Heart left ventricle (tissue), 16 donors: ENCODE measurements around the gene CACNA1E. TPM values are rescaled to one million over a fixed set of nuclear protein-coding genes. Genes with fewer than 3 reads are reported as not detected.
A peak's percentile ranks its signal among the peaks of the same experiment; 100 is the strongest.
"Not testable (repeated sequence)": the region's sequence is repeated elsewhere in the genome, so short reads cannot be mapped to it uniquely, and the experiment has no call there.

Experiments used
- ATAC-seq, 4 donors: fragments of 200-7000 bp; cut with Tn5 transposase; one replicate each; pipeline ENCODE4 v1.9.1; 2020 to 2022; ENCODE audit warnings: moderate library complexity in 4 of 4, mild to moderate bottlenecking in 3 of 4, moderate number of reproducible peaks in 1 of 4
- DNase-seq, 5 donors: peaks; one replicate each; pipeline ENCODE4 v3.0.0-alpha.2; 2020
- H3K27ac ChIP-seq, 12 donors: fragments of 200-600 bp; sonication (generic) in 4 of 12; one replicate each; pipeline versions ENCODE4 v1.5.0 to v1.8.0; 2016 to 2022; ENCODE audit warnings: mild to moderate bottlenecking in 2 of 12
- H3K27me3 ChIP-seq, 9 donors: fragments of 200-600 bp; sonication (generic) in 2 of 9; one replicate each; pipeline versions ENCODE4 v1.5.1 to v1.8.0; 2016 to 2022; ENCODE audit warnings: mild to moderate bottlenecking in 3 of 9
- H3K36me3 ChIP-seq, 9 donors: fragments of 200-600 bp; sonication (generic) in 2 of 9; one replicate each; pipeline versions ENCODE4 v1.5.0 to v1.8.0; 2018 to 2022; ENCODE audit warnings: mild to moderate bottlenecking in 2 of 9
- H3K4me1 ChIP-seq, 12 donors: fragments of 200-600 bp; sonication (generic) in 4 of 12; one replicate each; pipeline versions ENCODE4 v1.5.0 to v1.8.0; 2016 to 2022; ENCODE audit warnings: mild to moderate bottlenecking in 3 of 12
- H3K4me3 ChIP-seq, 12 donors: fragments of 200-600 bp; sonication (generic) in 4 of 12; one replicate each; pipeline versions ENCODE4 v1.5.0 to v1.8.0; 2017 to 2022; ENCODE audit warnings: mild to moderate bottlenecking in 9 of 12, moderate library complexity in 4 of 12
- H3K9me3 ChIP-seq, 12 donors: fragments of 200-600 bp; sonication (generic) in 4 of 12; one replicate each; pipeline versions ENCODE4 v1.5.0 to v1.8.0; 2016 to 2022; ENCODE audit warnings: mild to moderate bottlenecking in 1 of 12
- POLR2A ChIP-seq, 2 donors: fragments of 450-650 bp; IDR thresholded peaks; one replicate each; pipeline ENCODE4 v1.6.1; 2017; ENCODE audit warnings: antibody characterized with exemption in 2 of 2, mild to moderate bottlenecking in 2 of 2, moderate library complexity in 2 of 2
- WGBS, 4 donors: extraction: QIAGEN DNeasy Blood & Tissue Kit in 2 of 4; methylation state at CpG; one replicate each; pipeline versions ENCODE4 v1.1.5 to v1.1.7; 2013 to 2018; 5-methylcytosine and 5-hydroxymethylcytosine counted together
- intact Hi-C, 10 donors: fragments of 100-400 bp; cut with DNase I; formaldehyde crosslinking; loops; one replicate each; pipeline versions ENCODE4 v1.11.1 to v1.14.2; 2022
- polyA plus RNA-seq, 2 donors: library from polyadenylated mRNA; stranded (reverse); fragments of 200-250 nt; gene quantifications; one replicate each; pipeline ENCODE4 v1.2.3, GENCODE V29; 2013
- total RNA-seq, 9 donors: library from RNA; depleted of rRNA in 2 of 9; stranded (reverse); fragments of >200 nt in 2 of 9; fragmentation: NEBNext Ultra II Directional in 3 of 9; extraction: Animal tissue kit (Norgen Biotek cat#: 25700) in 3 of 9; gene quantifications; one replicate each; pipeline versions ENCODE4 v1.1.0 to v1.2.4, GENCODE V29; 2016 to 2023
- TF ChIP-seq, protein P1 (sequence below), 12 donors: fragments of 200-600 bp; sonication (generic) in 4 of 12; IDR thresholded peaks; one replicate each; pipeline versions ENCODE4 v1.5.0 to v1.8.0; 2018 to 2022; ENCODE audit warnings: antibody characterized with exemption in 12 of 12, mild to moderate bottlenecking in 5 of 12
- donor health status: ischemic (EF 13 %, LVEDD 7.1; RV severe dilation, severe dysfunction).
- donor health status: healthy with polysubstance abuse.
- donor health status: DM: no; HTN: yes; CAD: no.
- donor health status: DM: no; HTN: no; CAD: no.
- donor health status: ischemic (EF 25% LVEDD 6.9; RV normal size, moderate dysfunction).
- donor health status: ischemic (EF 25% LVEDD 5.7; RV mildly dilated, moderate dysfunction).
- donor health status: healthy.
- donor health status: DM: yes; HTN: yes; CAD: no.
- donor health status: ischemic (EF 35%, LVEDD 5.7; RV mildly dilated, moderate dysfunction).
- donor health status: nonischemic (EF 11% LVEDD 7.7; RV severe dilation, severe dysfunction).
- donor health status: DM: yes; HTN: yes; CAD: no.
- donor health status: PGD.
- donor health status: ischemic (EF 29% LVEDD 5.4; RV normal size, mild dysfunction).
- donor health status: nonischemic (EF 23%, LVEDD 6.1; RV moderate dilation, normal function).

The CACNA1E gene
- total and polyA plus RNA-seq, 11 donors: 0.02 to 1.9 (median 0.10) TPM

DNA sequence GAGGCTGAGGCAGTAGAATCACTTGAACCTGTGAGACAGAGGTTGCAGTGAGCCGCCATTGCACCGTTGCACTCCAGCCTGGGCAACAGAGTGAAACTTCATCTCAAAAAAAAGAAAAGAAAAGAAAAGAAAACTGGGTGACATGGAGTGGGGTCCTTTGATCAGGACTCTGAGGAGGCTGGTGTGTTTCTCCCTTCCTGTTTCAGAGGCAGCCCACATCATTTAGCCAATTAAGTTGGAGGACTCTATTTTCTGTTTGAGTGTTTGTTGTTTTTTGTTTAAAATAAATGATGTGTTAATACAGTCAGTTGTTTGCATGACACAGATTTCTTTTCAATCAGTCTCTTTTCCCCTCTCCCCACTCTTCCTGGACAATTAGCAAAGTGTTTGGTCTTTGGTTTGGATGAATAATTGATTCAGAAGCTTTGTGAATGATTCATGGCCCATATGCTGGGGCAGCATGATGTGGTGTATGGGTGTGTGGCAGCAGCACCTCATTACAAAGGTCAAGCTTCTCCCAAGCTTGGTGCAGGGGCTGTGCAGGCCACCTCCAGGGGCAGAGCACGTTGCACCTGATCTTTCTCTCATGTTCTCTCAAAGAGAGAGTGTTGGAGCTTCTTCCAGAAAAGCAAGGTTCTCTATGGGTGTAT is 48.8 kb downstream of the CACNA1E start:
- H3K4me1 ChIP-seq: no peaks in the 10 kb centered on the region
- ATAC-seq (no peak), DNase-seq (no peak)
- no peaks in the 10 kb centered on the region for H3K36me3 ChIP-seq
- no peak for TF ChIP-seq POLR2A (IDR thresholded peaks at IDR 0.05)
- TF ChIP-seq, protein P1, sequence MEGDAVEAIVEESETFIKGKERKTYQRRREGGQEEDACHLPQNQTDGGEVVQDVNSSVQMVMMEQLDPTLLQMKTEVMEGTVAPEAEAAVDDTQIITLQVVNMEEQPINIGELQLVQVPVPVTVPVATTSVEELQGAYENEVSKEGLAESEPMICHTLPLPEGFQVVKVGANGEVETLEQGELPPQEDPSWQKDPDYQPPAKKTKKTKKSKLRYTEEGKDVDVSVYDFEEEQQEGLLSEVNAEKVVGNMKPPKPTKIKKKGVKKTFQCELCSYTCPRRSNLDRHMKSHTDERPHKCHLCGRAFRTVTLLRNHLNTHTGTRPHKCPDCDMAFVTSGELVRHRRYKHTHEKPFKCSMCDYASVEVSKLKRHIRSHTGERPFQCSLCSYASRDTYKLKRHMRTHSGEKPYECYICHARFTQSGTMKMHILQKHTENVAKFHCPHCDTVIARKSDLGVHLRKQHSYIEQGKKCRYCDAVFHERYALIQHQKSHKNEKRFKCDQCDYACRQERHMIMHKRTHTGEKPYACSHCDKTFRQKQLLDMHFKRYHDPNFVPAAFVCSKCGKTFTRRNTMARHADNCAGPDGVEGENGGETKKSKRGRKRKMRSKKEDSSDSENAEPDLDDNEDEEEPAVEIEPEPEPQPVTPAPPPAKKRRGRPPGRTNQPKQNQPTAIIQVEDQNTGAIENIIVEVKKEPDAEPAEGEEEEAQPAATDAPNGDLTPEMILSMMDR (IDR thresholded peaks at IDR 0.05): no peak
- peaks cover 0 to 10% (median 0%) of the 10 kb centered on the region in 9 donors for H3K27me3 ChIP-seq
- H3K4me3 ChIP-seq: no peak overlapping the region
- peaks cover 0 to 19% (median 8%) of the 10 kb centered on the region in 12 donors for H3K9me3 ChIP-seq
- intact Hi-C loops: no loop called here
- WGBS, 4 donors: 69 to 77% (median 73%) methylated on average over 3 of the region's 3 CpGs
- no peak overlapping the region for H3K27ac ChIP-seq

DNA sequence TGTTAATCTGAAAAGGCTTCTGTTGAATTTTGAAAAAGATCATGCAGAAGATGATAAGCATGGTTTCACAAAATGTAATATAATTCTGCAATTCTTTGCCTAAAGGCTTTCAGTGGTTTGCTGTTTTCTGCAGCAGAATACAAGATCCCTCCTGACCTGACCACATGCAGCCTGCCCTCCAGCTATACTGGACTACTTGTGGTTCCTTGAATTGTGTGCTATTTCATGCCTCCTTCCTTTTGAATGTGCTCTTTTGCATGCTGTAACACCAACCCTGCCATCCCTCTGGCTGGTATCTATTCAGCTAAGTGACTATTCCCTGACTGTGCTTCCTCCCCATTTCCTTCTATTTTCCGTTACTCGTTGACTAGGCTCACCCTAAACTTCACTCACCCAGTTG is 55.5 kb downstream of the CACNA1E start:
- intact Hi-C loops: no loop called here
- TF ChIP-seq POLR2A (IDR thresholded peaks at IDR 0.05): no peak
- TF ChIP-seq, protein P1 (IDR thresholded peaks at IDR 0.05): no peak
- no peaks in the 10 kb centered on the region for H3K9me3 ChIP-seq

GRCh38 chr1:181541458-181541857 is 58.1 kb downstream of the CACNA1E start:
- WGBS, 4 donors: 72 to 79% (median 77%) methylated on average over 5 of the region's 5 CpGs
- Histone ChIP-seq H3K9me3 (no peaks in the 10 kb centered on the region), H3K36me3 (no peaks in the 10 kb centered on the region), H3K4me3 (no peak overlapping the region), H3K27ac (no peak overlapping the region), H3K27me3 (peaks cover 0 to 32% (median 5%) of the 10 kb centered on the region in 9 donors), H3K4me1 (peaks cover 0 to 4% (median 0%) of the 10 kb centered on the region in 12 donors)
- intact Hi-C loops: no loop called here
- DNase-seq (no peak), ATAC-seq (no peak)
- no peak for TF ChIP-seq POLR2A (IDR thresholded peaks at IDR 0.05)
- TF ChIP-seq, protein P1 (IDR thresholded peaks at IDR 0.05): no peak

More for the DNA sequence above, 55.5 kb downstream of the CACNA1E start:
- peaks cover 0 to 20% (median 0%) of the 10 kb centered on the region in 9 donors for H3K27me3 ChIP-seq
- ATAC-seq (no peak), DNase-seq (no peak)
- H3K4me1 ChIP-seq: peaks cover 0 to 4% (median 0%) of the 10 kb centered on the region in 12 donors
- H3K27ac ChIP-seq: no peak overlapping the region
- no peak overlapping the region for H3K4me3 ChIP-seq
- no peaks in the 10 kb centered on the region for H3K36me3 ChIP-seq
- WGBS, 4 donors: 69 to 81% (median 73%) methylated on average over 2 of the region's 2 CpGs

DNA sequence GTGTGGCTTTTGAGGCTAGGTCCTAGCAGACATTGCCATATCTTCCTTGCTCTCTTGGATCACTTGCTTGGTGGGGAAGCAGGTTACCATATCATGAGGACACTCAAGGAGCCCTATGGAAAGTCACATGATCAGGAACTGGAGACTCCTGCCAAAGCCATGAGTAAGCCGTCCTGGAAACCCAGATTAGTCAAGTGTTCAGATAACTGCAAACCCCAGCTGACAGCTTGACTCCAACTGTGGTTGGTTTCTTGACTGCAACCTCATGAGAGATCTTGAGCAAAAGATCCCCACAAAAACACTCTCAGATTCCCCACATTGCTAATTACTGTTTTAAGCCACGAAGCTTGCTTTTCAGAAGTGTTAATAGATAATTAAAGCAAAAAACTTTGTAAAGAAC is 58.6 kb downstream of the CACNA1E start:
- intact Hi-C loops: no loop called here
- TF ChIP-seq, protein P1 (IDR thresholded peaks at IDR 0.05): no peak
- no peak for TF ChIP-seq POLR2A (IDR thresholded peaks at IDR 0.05)
- H3K4me1 ChIP-seq: peaks cover 0 to 4% (median 0%) of the 10 kb centered on the region in 12 donors
- ATAC-seq (peak; percentile 58 to 95 (median 78)), DNase-seq (peak in 1 of 5 donors; percentile 38)
- whole genome bisulfite sequencing, 4 donors: 27 to 40% (median 39%) methylated on average over 2 of the region's 2 CpGs
- peaks cover 0 to 36% (median 8%) of the 10 kb centered on the region in 9 donors for H3K27me3 ChIP-seq
- H3K4me3 ChIP-seq: no peak overlapping the region
- no peak overlapping the region for H3K27ac ChIP-seq
- no peaks in the 10 kb centered on the region for H3K9me3 ChIP-seq
- H3K36me3 ChIP-seq: no peaks in the 10 kb centered on the region

- H3K27me3 ChIP-seq: peaks cover 0 to 36% (median 11%) of the 10 kb centered on the region in 9 donors
- intact Hi-C loops, H3K9me3 ChIP-seq, DNase-seq, ATAC-seq, H3K4me1 ChIP-seq, H3K27ac ChIP-seq, H3K4me3 ChIP-seq, H3K36me3 ChIP-seq: not testable (repeated sequence)
- WGBS, 4 donors: 55 to 74% (median 69%) methylated on average over 4 of the region's 4 CpGs
Measured at GRCh38 chr1:181542406-181542805, 59.1 kb downstream of the CACNA1E start.
